Measurements from ENCODE around the gene FOXP2.

DNA sequence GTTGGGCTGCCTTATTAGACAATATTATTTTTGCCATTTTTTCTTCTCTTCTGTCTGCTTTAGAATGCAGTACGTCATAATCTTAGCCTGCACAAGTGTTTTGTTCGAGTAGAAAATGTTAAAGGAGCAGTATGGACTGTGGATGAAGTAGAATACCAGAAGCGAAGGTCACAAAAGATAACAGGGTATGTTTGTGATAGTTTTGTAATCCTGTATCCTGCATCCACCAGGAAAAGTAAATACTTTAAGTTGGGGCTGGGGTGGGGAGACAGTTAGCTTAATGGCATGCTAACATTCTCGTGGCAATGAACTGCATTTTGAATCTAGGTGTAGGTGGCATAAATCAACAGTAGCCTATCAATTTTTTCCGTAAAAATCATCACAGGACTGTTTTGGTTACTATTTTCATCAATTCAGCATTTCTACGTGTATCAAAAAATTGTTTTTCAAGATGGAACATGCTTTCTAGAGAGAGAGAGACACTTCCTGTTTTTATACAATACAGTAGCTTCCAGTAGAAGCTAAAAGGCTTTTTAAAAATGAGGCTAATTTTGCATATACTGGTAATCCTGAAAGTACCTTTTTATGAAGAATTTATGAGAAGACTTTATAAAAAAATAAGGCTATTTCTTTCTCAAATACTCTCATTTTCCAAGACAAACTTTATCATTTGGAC, 247.5 kb downstream of the FOXP2 start:
- TF ChIP-seq, protein P1, sequence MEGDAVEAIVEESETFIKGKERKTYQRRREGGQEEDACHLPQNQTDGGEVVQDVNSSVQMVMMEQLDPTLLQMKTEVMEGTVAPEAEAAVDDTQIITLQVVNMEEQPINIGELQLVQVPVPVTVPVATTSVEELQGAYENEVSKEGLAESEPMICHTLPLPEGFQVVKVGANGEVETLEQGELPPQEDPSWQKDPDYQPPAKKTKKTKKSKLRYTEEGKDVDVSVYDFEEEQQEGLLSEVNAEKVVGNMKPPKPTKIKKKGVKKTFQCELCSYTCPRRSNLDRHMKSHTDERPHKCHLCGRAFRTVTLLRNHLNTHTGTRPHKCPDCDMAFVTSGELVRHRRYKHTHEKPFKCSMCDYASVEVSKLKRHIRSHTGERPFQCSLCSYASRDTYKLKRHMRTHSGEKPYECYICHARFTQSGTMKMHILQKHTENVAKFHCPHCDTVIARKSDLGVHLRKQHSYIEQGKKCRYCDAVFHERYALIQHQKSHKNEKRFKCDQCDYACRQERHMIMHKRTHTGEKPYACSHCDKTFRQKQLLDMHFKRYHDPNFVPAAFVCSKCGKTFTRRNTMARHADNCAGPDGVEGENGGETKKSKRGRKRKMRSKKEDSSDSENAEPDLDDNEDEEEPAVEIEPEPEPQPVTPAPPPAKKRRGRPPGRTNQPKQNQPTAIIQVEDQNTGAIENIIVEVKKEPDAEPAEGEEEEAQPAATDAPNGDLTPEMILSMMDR (IDR thresholded peaks at IDR 0.05), result no peak
- no peak for TF ChIP-seq POLR2A (IDR thresholded peaks at IDR 0.05)
